ENCODE measurements around the gene SOCS6.

DNA sequence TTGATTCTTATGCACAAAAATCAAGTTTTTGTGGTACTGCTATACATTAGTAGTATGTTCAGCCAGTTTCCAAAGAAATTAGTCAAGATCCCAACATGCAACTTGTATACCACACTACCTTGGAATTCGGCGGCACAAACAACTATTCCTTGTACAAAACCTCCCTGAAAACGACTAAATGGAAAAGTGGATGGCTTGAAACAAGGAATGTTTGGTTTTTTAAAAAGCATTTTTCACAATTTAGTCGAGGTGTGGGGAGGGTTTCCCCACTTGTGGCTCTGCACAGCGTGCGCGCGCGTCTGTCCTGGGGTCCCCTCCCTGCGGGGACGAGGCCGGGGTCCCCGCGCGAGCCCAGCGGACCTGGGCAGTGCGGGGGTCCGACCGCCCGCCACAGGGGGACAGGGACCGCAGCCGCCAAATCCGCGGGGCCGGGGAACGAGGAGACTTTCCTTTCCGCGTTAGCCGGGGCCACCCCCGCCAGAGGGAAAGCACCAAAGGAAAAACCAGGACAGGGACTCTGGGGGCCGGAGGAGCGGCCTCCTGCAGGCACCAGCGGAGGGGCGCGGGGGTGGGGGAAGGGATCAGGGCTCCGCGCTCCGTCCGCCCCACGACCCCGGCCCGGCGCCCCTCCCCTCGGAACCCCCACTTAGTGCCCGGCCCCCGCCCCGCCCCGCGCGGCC, 534 bp upstream of the SOCS6 start:
- TF ChIP-seq CTCF (conservative IDR thresholded peaks at IDR 0.05; ENCODE audit: low read depth, low read length) (no peak), EZH2 (IDR thresholded peaks at IDR 0.05; ENCODE audit: borderline replicate concordance, low read depth, low read length, poor library complexity, severe bottlenecking) (no peak)
